ENCODE results near the gene LDLR.
"Not testable (repeated sequence)": the region's sequence is repeated elsewhere in the genome, so short reads cannot be mapped to it uniquely, and the experiment has no call there.

Gene LDLR

DNA sequence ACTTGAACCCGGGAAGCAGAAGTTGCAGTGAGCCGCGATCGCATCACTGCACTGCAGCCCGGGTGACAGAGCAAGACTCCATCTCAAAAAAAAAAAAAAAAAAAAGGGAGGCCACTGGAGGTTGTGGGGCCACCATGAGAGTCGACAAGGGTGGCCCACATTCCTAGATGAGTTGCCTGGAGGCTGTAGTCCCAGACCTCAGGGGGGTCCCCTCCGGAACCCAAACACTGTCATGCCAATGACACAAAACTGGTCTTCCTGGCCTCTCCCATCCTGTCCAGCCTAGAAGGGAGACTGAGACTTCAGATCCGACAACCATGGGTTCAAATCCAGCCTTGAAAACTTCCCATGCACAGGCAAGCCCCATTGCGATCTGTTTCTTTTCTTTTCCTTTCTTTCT is 51.6 kb downstream of the LDLR start:
- DNase-seq (ENCODE audit: low spot score) = no peak

- no peak for DNase-seq (ENCODE audit: low spot score)
Observed at GRCh38 chr19:11141937-11142527, 52.8 kb downstream of the LDLR start.

- peak; percentile 95 for DNase-seq (ENCODE audit: low spot score)
Observed at GRCh38 chr19:11142528-11143171, 53.4 kb downstream of the LDLR start.

DNA sequence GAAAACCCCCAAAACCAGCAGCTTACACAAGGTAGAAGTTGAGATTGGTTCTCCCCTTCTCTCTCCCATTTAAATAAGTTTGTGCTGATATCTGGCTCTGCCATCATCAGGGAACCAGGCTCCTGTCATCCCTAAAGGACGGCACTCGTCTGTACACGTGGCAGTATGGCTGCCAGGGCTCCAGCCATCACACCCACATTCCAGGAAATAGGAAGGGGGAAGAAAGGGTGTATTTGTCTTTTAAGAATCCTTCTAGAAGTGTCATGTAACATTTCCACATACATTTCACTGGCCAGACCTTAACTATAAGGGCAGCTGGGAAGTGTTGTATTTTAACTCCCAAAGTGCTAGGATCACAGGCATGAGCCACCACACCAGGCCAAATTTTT is 56.3 kb downstream of the LDLR start:
- DNase-seq (ENCODE audit: low spot score) = no peak

DNA sequence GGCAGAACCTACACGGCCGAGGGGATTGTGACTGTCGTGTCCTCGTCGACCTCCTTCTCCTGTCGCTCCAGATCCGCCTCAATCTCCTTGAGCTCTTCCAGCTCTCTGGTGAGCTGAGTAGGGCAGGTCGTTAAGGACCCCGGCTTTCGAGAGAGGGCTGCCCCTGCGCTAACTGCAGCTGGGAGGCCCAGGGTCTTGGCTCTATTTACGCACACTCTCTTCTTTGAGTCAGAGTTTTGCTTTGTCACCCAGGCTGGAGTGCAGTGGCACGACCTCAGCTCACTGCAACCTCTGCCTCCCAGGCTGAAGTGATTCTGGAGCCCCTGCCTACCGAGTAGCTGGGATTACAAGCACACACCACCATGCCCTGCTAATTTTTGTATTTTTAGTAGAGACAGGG is 58.7 kb downstream of the LDLR start:
- no peak for DNase-seq (ENCODE audit: low spot score)

GRCh38 chr19:11151181-11151580 is 61.9 kb downstream of the LDLR start:
- no peak for DNase-seq (ENCODE audit: low spot score)

DNA sequence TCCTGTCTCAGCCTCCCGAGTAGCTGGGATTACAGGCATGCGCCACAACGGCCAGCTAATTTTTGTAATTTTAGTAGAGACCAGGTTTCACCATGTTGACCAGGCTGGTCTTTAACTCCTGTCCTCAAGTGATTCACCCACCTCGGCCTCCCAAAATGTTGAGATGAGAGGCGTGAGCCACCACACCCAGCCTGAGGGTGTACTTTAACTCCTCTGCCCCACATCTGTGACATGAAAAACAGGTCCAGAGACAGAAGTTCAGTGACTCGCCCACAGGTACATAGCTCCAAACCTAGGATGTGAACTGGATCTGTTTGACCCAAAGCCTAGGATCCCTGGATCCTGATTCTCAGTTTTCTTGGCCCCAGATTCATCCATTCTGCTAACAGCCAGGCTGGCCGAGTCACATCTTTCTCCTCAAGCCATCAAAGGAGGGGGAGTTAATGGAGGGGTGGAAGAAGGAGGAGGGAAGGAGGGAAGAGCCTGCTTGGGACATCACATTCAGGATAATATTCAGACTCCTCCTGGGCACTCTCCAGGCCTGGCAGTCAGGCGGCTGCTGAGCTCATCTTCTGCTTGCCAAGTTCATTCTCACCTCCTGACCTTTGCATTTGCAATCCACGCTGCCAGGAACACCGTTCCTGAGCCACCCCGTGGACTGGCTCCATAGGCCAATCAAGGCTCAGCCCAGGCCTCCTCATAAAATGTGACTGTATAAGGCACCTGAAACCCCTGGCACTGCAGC is 63.2 kb downstream of the LDLR start:
- DNase-seq (ENCODE audit: low spot score) = peak; percentile 66

- no peak for DNase-seq (ENCODE audit: low spot score)
Observed at GRCh38 chr19:11154683-11155047, 65.4 kb downstream of the LDLR start.

- peak; percentile 99 for DNase-seq (ENCODE audit: low spot score)
Observed at GRCh38 chr19:11155373-11156120, 66.3 kb downstream of the LDLR start, which contains the start of gene SPC24. Gene SPC24, minus strand, starts transcription at chr19:11155782. Its CDS starts 6 bp downstream, at chr19:11155776.

- DNase-seq (ENCODE audit: low spot score) = no peak
Observed at GRCh38 chr19:11159598-11160439, 70.6 kb downstream of the LDLR start.

DNA sequence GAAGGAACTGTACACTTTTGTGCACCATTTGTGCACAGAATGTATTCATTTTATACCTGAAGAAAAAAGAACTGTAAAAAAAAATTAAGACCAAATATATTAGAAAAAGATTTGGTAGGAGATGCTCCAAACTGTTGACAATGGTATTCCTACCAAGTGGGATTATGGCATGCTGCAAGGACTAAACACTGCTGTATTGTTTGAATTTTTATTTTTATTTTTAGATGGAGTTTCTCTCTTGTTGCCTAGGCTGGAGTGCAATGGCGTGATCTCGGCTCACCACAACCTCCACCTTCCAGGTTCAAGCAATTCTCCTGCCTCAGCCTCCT is 71.1 kb downstream of the LDLR start:
- not testable (repeated sequence) for DNase-seq (ENCODE audit: low spot score)

GRCh38 chr19:11164296-11164695 is 75.0 kb downstream of the LDLR start:
- DNase-seq (ENCODE audit: low spot score) = no peak

DNA sequence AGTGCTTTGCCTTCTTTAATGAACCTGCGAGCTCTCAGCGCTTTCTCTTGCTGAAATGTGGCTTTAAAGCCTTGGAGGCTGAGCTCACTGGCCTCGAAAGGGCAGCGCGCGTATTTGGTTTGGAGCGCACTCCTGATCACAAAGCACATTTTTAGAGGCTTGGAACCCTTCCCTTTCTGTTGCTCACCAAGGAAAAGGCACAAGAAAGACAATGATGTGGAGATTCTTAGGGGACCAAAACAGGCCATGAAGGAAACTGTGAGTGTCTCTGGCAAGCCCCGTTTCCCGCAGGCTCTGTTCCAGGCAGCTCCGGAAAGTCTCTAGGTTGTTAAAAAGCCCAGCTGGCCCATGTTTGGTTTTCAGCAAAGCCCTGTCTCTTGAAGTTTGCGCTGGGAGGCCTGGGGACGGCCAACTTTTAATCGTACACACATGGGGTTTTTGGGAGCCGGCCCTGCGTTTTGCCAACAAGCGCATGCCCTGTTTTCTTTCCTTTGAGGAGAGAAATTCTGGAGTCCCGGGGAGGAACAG is 75.7 kb downstream of the LDLR start:
- peak; percentile 77 for DNase-seq (ENCODE audit: low spot score)

- no peak for DNase-seq (ENCODE audit: low spot score)
Observed at GRCh38 chr19:11165486-11166030, 76.3 kb downstream of the LDLR start.

GRCh38 chr19:11166281-11167142 is 77.2 kb downstream of the LDLR start:
- DNase-seq (ENCODE audit: low spot score) = peak; percentile 75

DNA sequence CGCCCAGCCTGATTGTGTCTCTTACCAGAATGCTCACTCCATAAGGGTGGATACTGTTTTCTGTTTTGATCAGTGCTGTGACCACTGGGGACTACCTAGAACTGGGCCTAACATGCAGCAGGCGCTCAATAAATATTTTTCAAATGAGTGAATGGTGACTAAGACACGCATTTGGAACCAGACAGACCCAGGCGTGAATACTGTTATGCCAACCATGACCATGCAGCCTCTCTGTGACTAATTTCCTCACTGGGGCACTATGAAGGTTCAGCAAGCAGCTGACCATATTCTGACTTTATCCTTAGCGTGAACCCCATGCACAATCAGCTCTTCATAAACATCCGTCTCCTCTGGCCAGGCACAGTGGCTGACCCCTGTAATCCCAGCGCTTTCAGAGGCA is 79.3 kb downstream of the LDLR start:
- DNase-seq (ENCODE audit: low spot score) = peak; percentile 87

DNA sequence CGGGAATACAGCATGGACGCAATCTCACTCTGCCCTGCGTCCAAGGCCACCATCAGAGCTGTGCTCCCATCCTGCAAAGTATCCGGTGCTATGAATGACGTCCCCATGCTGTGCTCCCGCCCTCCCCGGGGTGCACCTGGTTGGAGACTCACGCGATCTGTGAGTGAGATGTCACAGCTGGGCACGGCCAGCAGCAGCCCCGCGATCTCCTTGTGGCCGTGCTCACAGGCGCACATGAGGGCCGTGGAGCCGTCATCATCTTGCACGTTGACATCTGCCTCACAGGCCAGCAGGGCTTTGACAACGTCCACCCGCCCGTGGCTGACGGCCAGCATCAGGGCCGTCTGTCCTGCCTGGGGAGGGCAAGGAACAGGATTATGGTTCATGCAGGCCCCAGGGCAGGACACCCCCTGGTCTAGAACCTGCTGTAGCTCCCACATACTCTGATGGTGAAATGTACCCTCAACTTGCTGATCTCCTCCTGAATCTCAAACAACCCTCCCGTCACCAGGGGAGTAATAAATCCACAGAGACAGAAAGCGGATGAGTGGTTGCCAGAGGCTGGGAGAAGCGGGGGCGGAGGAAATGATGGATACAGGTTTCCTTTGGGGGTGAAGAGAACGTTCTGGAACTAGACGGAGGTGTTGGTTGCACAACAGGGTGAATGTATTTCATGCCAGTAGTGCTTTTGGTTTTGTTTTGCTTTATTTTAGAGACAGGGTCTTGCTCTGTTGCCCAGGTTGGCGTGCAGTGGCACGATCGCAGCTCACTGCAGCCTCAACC is 80.8 kb downstream of the LDLR start:
- DNase-seq (ENCODE audit: low spot score) = no peak

GRCh38 chr19:11171144-11171543 is 81.9 kb downstream of the LDLR start:
- DNase-seq (ENCODE audit: low spot score) = no peak

- no peak for DNase-seq (ENCODE audit: low spot score)
Observed at GRCh38 chr19:11172576-11172975, 83.3 kb downstream of the LDLR start.

Measured in AG20443 (cell line).